Ascending aorta (tissue), 2 donors: Measurements from ENCODE around the gene MPRIP. TPM values are rescaled to one million over a fixed set of nuclear protein-coding genes. Genes with fewer than 3 reads are reported as not detected.
A peak's percentile ranks its signal among the peaks of the same experiment; 100 is the strongest.

ENCODE experiments used
- DNase-seq, 2 donors: peaks; one replicate each; pipeline ENCODE4 v3.0.0-alpha.2; 2019; ENCODE audit warnings: low spot score in 2 of 2
- H3K27ac ChIP-seq, 2 donors: fragments of 200-600 bp; sonication (generic); one replicate each; pipeline ENCODE4 v1.5.1; 2016 to 2017; ENCODE audit warnings: mild to moderate bottlenecking in 1 of 2
- H3K27me3 ChIP-seq: fragments of 200-600 bp; sonication (generic); one replicate; pipeline ENCODE4 v1.5.1; 2017
- H3K36me3 ChIP-seq, 2 donors: fragments of 200-600 bp; sonication (generic); one replicate each; pipeline ENCODE4 v1.5.1; 2016
- H3K4me1 ChIP-seq, 2 donors: fragments of 200-600 bp; sonication (generic); one replicate each; pipeline ENCODE4 v1.5.1; 2016 to 2017; ENCODE audit warnings: mild to moderate bottlenecking in 1 of 2
- H3K4me3 ChIP-seq, 2 donors: fragments of 200-600 bp; sonication (generic); one replicate each; pipeline ENCODE4 v1.5.1; 2016 to 2017; ENCODE audit warnings: mild to moderate bottlenecking in 1 of 2
- H3K9me3 ChIP-seq, 2 donors: fragments of 200-600 bp; sonication (generic); one replicate each; pipeline ENCODE4 v1.5.1; 2016
- CTCF ChIP-seq, 3 experiments: fragments of 200-600 bp in 2 of 3; fragments of 450-650 bp in 1 of 3; sonication (generic) in 2 of 3; IDR thresholded peaks; one replicate each; pipeline ENCODE4 v1.5.1; 2016 to 2019; ENCODE audit warnings: antibody characterized with exemption in 3 of 3, mild to moderate bottlenecking in 1 of 3, moderate library complexity in 1 of 3
- intact Hi-C: fragments of 100-400 bp; cut with DNase I; formaldehyde crosslinking; loops from one replicate; pipeline ENCODE4 v1.15.1; 2023
- total RNA-seq: library from RNA; depleted of rRNA; stranded (reverse); fragments of >200 nt; gene quantifications from one replicate; pipeline ENCODE4 v1.1.0, GENCODE V29; 2016

Gene MPRIP
- total RNA-seq, 1 donor from 2014 or later: 246 TPM

- Histone ChIP-seq H3K27me3 (no peaks in the 10 kb centered on the region), H3K36me3 (no peaks in the 10 kb centered on the region), H3K27ac (peak overlapping the region; percentile 54 to 63), H3K4me3 (no peak overlapping the region), H3K4me1 (peaks cover 21 to 37% of the 10 kb centered on the region in 2 donors), H3K9me3 (no peaks in the 10 kb centered on the region)
- DNase-seq: no peak
- no peak for TF ChIP-seq CTCF (IDR thresholded peaks at IDR 0.05)
- intact Hi-C loops: loop anchor here (10.0 kb wide), 1 partner anchor 115 kb away; no protein-coding TSS in a partner anchor
These were observed 77.3 kb downstream of the MPRIP start for GRCh38 chr17:17119533-17119932.

- Histone ChIP-seq H3K4me3 (no peak overlapping the region), H3K27ac (peak overlapping the region in 1 of 2 donors; percentile 40), H3K27me3 (no peaks in the 10 kb centered on the region), H3K36me3 (no peaks in the 10 kb centered on the region), H3K4me1 (peaks cover 13 to 34% of the 10 kb centered on the region in 2 donors), H3K9me3 (no peaks in the 10 kb centered on the region)
- no peak for TF ChIP-seq CTCF (IDR thresholded peaks at IDR 0.05)
- intact Hi-C loops: no loop called here
- no peak for DNase-seq
These were observed 78.0 kb downstream of the MPRIP start for GRCh38 chr17:17120294-17120693.

- Histone ChIP-seq H3K4me1 (peaks cover 9 to 32% of the 10 kb centered on the region in 2 donors), H3K9me3 (no peaks in the 10 kb centered on the region), H3K27me3 (no peaks in the 10 kb centered on the region), H3K36me3 (no peaks in the 10 kb centered on the region), H3K27ac (peak overlapping the region in 1 of 2 donors; percentile 40), H3K4me3 (no peak overlapping the region)
- no peak for TF ChIP-seq CTCF (IDR thresholded peaks at IDR 0.05)
- intact Hi-C loops: no loop called here
- no peak for DNase-seq
These were observed 78.4 kb downstream of the MPRIP start for GRCh38 chr17:17120701-17121100.

GRCh38 chr17:17121162-17121561 is 78.9 kb downstream of the MPRIP start:
- no peak for TF ChIP-seq CTCF (IDR thresholded peaks at IDR 0.05)
- no peaks in the 10 kb centered on the region for H3K36me3 ChIP-seq
- no peak overlapping the region for H3K4me3 ChIP-seq
- no peak for DNase-seq
- intact Hi-C loops: no loop called here
- H3K9me3 ChIP-seq: no peaks in the 10 kb centered on the region
- peak overlapping the region in 1 of 2 donors; percentile 40 for H3K27ac ChIP-seq
- H3K27me3 ChIP-seq: no peaks in the 10 kb centered on the region
- H3K4me1 ChIP-seq: peaks cover 9 to 33% of the 10 kb centered on the region in 2 donors

GRCh38 chr17:17122781-17123483 is 80.7 kb downstream of the MPRIP start:
- H3K36me3 ChIP-seq: peaks cover 0 to 11% of the 10 kb centered on the region in 2 donors
- H3K27me3 ChIP-seq: no peaks in the 10 kb centered on the region
- H3K4me1 ChIP-seq: peaks cover 18 to 39% of the 10 kb centered on the region in 2 donors
- no peak for DNase-seq
- no peaks in the 10 kb centered on the region for H3K9me3 ChIP-seq
- TF ChIP-seq CTCF (IDR thresholded peaks at IDR 0.05): no peak
- no peak overlapping the region for H3K27ac ChIP-seq
- H3K4me3 ChIP-seq: no peak overlapping the region
- intact Hi-C loops: no loop called here
